OCI-LY7 (cell line): ENCODE results near the gene MARCOL. TPM values are rescaled to one million over a fixed set of nuclear protein-coding genes. Genes with fewer than 3 reads are reported as not detected.

Experiments
- BruUV-seq: library from RNA; stranded (reverse); fragments of 400-500 nt; replicated peaks from 2 replicates; lab custom pipeline; 2021; lab: Mats Ljungman, UMichigan
- CTCF ChIA-PET: fragments of 300-600 bp; sonication (Branson Sonifier 250); formaldehyde crosslinking; loops from one replicate; lab custom pipeline; 2022; ENCODE audit warnings: antibody characterized with exemption; ENCODE audit not compliant: unreplicated experiment; lab: Charles Lee
- POLR2A ChIA-PET: fragments of 300-600 bp; sonication (Branson Sonifier 250); formaldehyde crosslinking; loops from one replicate; lab custom pipeline; 2022; ENCODE audit warnings: antibody characterized with exemption; lab: Charles Lee
- DNase-seq: peaks from one replicate; pipeline ENCODE4 v3.0.0-alpha.2; 2015; ENCODE audit warnings: low spot score
- H2AFZ ChIP-seq: fragments of 200-600 bp; sonication (generic), shearing (Covaris generic); 2 replicates; pipeline ENCODE4 v1.6.1; 2014; ENCODE audit warnings: mild to moderate bottlenecking, antibody characterized with exemption, low read length, moderate library complexity
- H3K27ac ChIP-seq: fragments of 200-600 bp; sonication (generic); 2 replicates; pipeline ENCODE4 v1.5.1; 2014; ENCODE audit warnings: mixed run types, low read depth, mild to moderate bottlenecking, moderate library complexity, low read length, inconsistent platforms; ENCODE audit not compliant: poor library complexity, severe bottlenecking
- H3K36me3 ChIP-seq: fragments of 200-600 bp; sonication (generic); 2 replicates; pipeline ENCODE4 v1.6.1; 2014; ENCODE audit warnings: mild to moderate bottlenecking, antibody characterized with exemption, low read length, moderate library complexity, mixed read lengths; ENCODE audit not compliant: insufficient read depth
- H3K4me1 ChIP-seq: fragments of 200-600 bp; sonication (generic); 2 replicates; pipeline ENCODE4 v1.5.1; 2014; ENCODE audit warnings: mild to moderate bottlenecking, low read length; ENCODE audit not compliant: insufficient read depth, poor library complexity, severe bottlenecking
- H3K4me2 ChIP-seq: fragments of 200-600 bp; sonication (generic); 2 replicates; pipeline ENCODE4 v1.6.1; 2014; ENCODE audit warnings: mild to moderate bottlenecking, low read length
- H3K4me3 ChIP-seq: fragments of 200-600 bp; sonication (generic); 2 replicates; pipeline ENCODE4 v1.5.1; 2014; ENCODE audit warnings: mild to moderate bottlenecking, low read depth, low read length; ENCODE audit not compliant: poor library complexity, severe bottlenecking
- H3K79me2 ChIP-seq: fragments of 200-600 bp; sonication (generic); 2 replicates; pipeline ENCODE4 v1.6.1; 2016; ENCODE audit warnings: low read depth, mild to moderate bottlenecking, low read length, moderate library complexity, mixed read lengths; ENCODE audit not compliant: insufficient read depth
- H3K9me2 ChIP-seq: fragments of 200-600 bp; sonication (generic); 2 replicates; pipeline ENCODE4 v1.6.1; 2016; ENCODE audit warnings: mild to moderate bottlenecking, low read length, mixed read lengths; ENCODE audit not compliant: insufficient read depth
- H3K9me3 ChIP-seq: fragments of 200-600 bp; sonication (generic); 2 replicates; pipeline ENCODE4 v1.6.1; 2014; ENCODE audit warnings: mild to moderate bottlenecking, mixed run types, low read length, mixed read lengths
- H4K20me1 ChIP-seq: fragments of 200-600 bp; sonication (generic); 2 replicates; pipeline ENCODE4 v1.6.1; 2014; ENCODE audit warnings: mild to moderate bottlenecking, antibody characterized with exemption, low read length, moderate library complexity, mixed read lengths; ENCODE audit not compliant: insufficient read depth
- CTCF ChIP-seq: fragments of 200-600 bp; sonication (generic); conservative IDR thresholded peaks from 2 replicates; pipeline ENCODE4 v1.5.1; 2014; ENCODE audit warnings: mild to moderate bottlenecking, antibody characterized with exemption, low read length, moderate library complexity, mixed read lengths
- EZH2phosphoT487 ChIP-seq: fragments of 200-600 bp; sonication (generic); IDR thresholded peaks from 2 replicates; pipeline ENCODE4 v1.6.1; 2018; ENCODE audit warnings: low read depth, borderline replicate concordance, mild to moderate bottlenecking, mixed run types, antibody characterized with exemption, low read length, moderate library complexity, mixed read lengths
- intact Hi-C: fragments of 100-400 bp; cut with micrococcal nuclease; formaldehyde crosslinking; loops from one replicate; pipeline ENCODE4 v1.10.0; 2022; ENCODE audit not compliant: unreplicated experiment
- total RNA-seq, 2 experiments: library from RNA; depleted of rRNA in 1 of 2; stranded (reverse); fragments of >200 nt in 1 of 2; shearing (Covaris generic) in 1 of 2; gene quantifications; 2 replicates each; pipeline ENCODE4 v1.2.3, GENCODE V29; 2014 to 2022

The MARCOL gene
- total RNA-seq, 2 experiments from 2014 or later: not detected

- Histone ChIP-seq H3K79me2 (no peaks in the 10 kb centered on the region), H4K20me1 (no peaks in the 10 kb centered on the region), H3K9me3 (no peaks in the 10 kb centered on the region), H2AFZ (no peak overlapping the region), H3K4me2 (no peak overlapping the region), H3K9me2 (no peaks in the 10 kb centered on the region), H3K4me1 (no peaks in the 10 kb centered on the region), H3K27ac (no peak overlapping the region), H3K4me3 (no peak overlapping the region), H3K36me3 (no peaks in the 10 kb centered on the region)
- intact Hi-C loops: no loop called here
- BruUV-seq: no TSS peak
- POLR2A ChIA-PET: no interaction called here
- no peak for DNase-seq
- CTCF ChIA-PET: no interaction called here
- TF ChIP-seq EZH2phosphoT487: no peak
- TF ChIP-seq CTCF: no peak
Measured at GRCh38 chr5:148208226-148208625, 30.1 kb upstream of the MARCOL start.

- Histone ChIP-seq H3K4me2 (no peak overlapping the region), H3K4me1 (no peaks in the 10 kb centered on the region), H3K36me3 (no peaks in the 10 kb centered on the region), H2AFZ (no peak overlapping the region), H4K20me1 (no peaks in the 10 kb centered on the region), H3K9me2 (no peaks in the 10 kb centered on the region), H3K4me3 (no peak overlapping the region), H3K9me3 (no peaks in the 10 kb centered on the region), H3K27ac (no peak overlapping the region), H3K79me2 (no peaks in the 10 kb centered on the region)
- intact Hi-C loops: no loop called here
- ChIA-PET POLR2A (no interaction called here), CTCF (no interaction called here)
- TF ChIP-seq EZH2phosphoT487 (no peak), CTCF (no peak)
- DNase-seq: no peak
- no TSS peak for BruUV-seq
Measured at GRCh38 chr5:148209151-148209770, 29.1 kb upstream of the MARCOL start.

- ChIA-PET POLR2A (no interaction called here), CTCF (no interaction called here)
- Histone ChIP-seq H3K4me1 (no peaks in the 10 kb centered on the region), H2AFZ (no peak overlapping the region), H4K20me1 (no peaks in the 10 kb centered on the region), H3K9me2 (no peaks in the 10 kb centered on the region), H3K27ac (no peak overlapping the region), H3K36me3 (no peaks in the 10 kb centered on the region), H3K4me2 (no peak overlapping the region), H3K9me3 (no peaks in the 10 kb centered on the region), H3K79me2 (no peaks in the 10 kb centered on the region), H3K4me3 (no peak overlapping the region)
- no TSS peak for BruUV-seq
- no peak for DNase-seq
- intact Hi-C loops: no loop called here
- TF ChIP-seq EZH2phosphoT487 (no peak), CTCF (no peak)
Measured at GRCh38 chr5:148214665-148215185, 23.6 kb upstream of the MARCOL start.
